K562 (cell line): ENCODE data around the gene HOMEZ.

ENCODE experiments used
- CBFB ChIP-seq: sonication (generic); formaldehyde crosslinking; IDR thresholded peaks from 2 replicates; pipeline ENCODE4 v1.4.0; 2020; ENCODE audit warnings: mild to moderate bottlenecking, missing genetic modification reagents
- FOXM1 ChIP-seq, 2 experiments: fragments of 450-650 bp in 1 of 2; sonication (generic) in 1 of 2; formaldehyde crosslinking in 1 of 2; IDR thresholded peaks; 2 replicates each; pipeline versions ENCODE4 v1.6.1 to v1.9.0; 2017 to 2022; ENCODE audit warnings: low read depth in 2 of 2, mild to moderate bottlenecking in 2 of 2, missing genetic modification reagents in 1 of 2, moderate library complexity in 1 of 2
- FOXP1 ChIP-seq: sonication (generic); formaldehyde crosslinking; IDR thresholded peaks from 2 replicates; pipeline ENCODE4 v1.8.0; 2022; ENCODE audit warnings: mild to moderate bottlenecking, missing genetic modification reagents
- HDAC2 ChIP-seq: fragments of 450-650 bp; IDR thresholded peaks from 2 replicates; pipeline ENCODE4 v1.6.1; 2016; ENCODE audit warnings: mild to moderate bottlenecking
- KDM1A ChIP-seq, 2 experiments: fragments of 450-650 bp; IDR thresholded peaks; 2 replicates each; pipeline ENCODE4 v1.6.1; 2016; ENCODE audit warnings: mild to moderate bottlenecking in 2 of 2
- SIN3A ChIP-seq, 2 experiments: fragments of 150-350 bp in 1 of 2; IDR thresholded peaks; 2 replicates each; pipeline ENCODE4 v1.6.1; 2011 to 2016; ENCODE audit warnings: borderline replicate concordance in 2 of 2, low read depth in 2 of 2, low read length in 2 of 2, mild to moderate bottlenecking in 2 of 2, moderate library complexity in 2 of 2; ENCODE audit not compliant: control insufficient read depth in 1 of 2
- YBX1 ChIP-seq: fragments of 450-650 bp; IDR thresholded peaks from 2 replicates; pipeline ENCODE4 v1.7.1; 2016; ENCODE audit warnings: mild to moderate bottlenecking
- ZNF324 ChIP-seq: fragments of 250-450 bp; sonication (Bioruptor Pico); IDR thresholded peaks from 2 replicates; pipeline ENCODE4 v1.4.0; 2020; ENCODE audit warnings: mild to moderate bottlenecking
- TF ChIP-seq, protein P1 (sequence below), 3 experiments: IDR thresholded peaks in 2 of 3; conservative IDR thresholded peaks in 1 of 3; 2 replicates each; pipeline ENCODE4 v1.5.1; 2011 to 2012; ENCODE audit warnings: low read length in 3 of 3, mild to moderate bottlenecking in 3 of 3, control low read depth in 2 of 3, improper control_type of control experiment in 1 of 3, inconsistent platforms in 1 of 3, low read depth in 1 of 3, mixed read lengths in 1 of 3, moderate library complexity in 1 of 3; ENCODE audit not compliant: insufficient read depth in 2 of 3
- TF ChIP-seq, protein P2 (sequence below): sonication (generic); formaldehyde crosslinking; IDR thresholded peaks from 2 replicates; pipeline ENCODE4 v1.5.0; 2020; ENCODE audit warnings: missing genetic modification reagents
- TF ChIP-seq, protein P3 (sequence below): sonication (generic); formaldehyde crosslinking; IDR thresholded peaks from 2 replicates; pipeline ENCODE4 v1.9.0; 2022; ENCODE audit warnings: mild to moderate bottlenecking, missing genetic modification reagents

DNA sequence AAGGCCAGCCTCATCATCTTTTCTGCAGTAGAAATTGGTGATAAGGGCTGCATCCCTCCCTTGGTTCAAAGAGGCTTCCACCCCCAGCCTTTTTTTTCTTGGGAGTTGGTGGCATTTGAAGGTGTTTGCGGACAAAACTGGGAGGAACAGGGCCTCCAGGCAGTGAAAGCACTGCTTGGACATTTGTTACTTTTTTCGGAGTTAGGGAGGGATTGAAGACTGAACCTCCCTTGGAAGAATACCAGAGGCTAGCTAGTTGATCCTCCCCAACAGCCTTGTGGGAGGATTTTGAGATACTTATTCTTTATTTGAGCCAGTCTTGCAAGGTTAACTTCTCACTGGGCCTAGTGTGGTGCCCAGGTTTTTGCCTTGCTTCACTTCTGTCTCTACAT is 38.5 kb upstream of the HOMEZ start:
- TF ChIP-seq, protein P1, sequence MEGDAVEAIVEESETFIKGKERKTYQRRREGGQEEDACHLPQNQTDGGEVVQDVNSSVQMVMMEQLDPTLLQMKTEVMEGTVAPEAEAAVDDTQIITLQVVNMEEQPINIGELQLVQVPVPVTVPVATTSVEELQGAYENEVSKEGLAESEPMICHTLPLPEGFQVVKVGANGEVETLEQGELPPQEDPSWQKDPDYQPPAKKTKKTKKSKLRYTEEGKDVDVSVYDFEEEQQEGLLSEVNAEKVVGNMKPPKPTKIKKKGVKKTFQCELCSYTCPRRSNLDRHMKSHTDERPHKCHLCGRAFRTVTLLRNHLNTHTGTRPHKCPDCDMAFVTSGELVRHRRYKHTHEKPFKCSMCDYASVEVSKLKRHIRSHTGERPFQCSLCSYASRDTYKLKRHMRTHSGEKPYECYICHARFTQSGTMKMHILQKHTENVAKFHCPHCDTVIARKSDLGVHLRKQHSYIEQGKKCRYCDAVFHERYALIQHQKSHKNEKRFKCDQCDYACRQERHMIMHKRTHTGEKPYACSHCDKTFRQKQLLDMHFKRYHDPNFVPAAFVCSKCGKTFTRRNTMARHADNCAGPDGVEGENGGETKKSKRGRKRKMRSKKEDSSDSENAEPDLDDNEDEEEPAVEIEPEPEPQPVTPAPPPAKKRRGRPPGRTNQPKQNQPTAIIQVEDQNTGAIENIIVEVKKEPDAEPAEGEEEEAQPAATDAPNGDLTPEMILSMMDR (IDR thresholded peaks at IDR 0.05 in 2 of 3, conservative IDR thresholded peaks at IDR 0.05 in 1 of 3; ENCODE audit: insufficient read depth in 2 of 3, low read depth in 1 of 3, low read length in 3 of 3): no peak
- TF ChIP-seq, protein P2, sequence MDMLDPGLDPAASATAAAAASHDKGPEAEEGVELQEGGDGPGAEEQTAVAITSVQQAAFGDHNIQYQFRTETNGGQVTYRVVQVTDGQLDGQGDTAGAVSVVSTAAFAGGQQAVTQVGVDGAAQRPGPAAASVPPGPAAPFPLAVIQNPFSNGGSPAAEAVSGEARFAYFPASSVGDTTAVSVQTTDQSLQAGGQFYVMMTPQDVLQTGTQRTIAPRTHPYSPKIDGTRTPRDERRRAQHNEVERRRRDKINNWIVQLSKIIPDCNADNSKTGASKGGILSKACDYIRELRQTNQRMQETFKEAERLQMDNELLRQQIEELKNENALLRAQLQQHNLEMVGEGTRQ (CRISPR knock-in tag): no peak
- TF ChIP-seq ZNF324 (CRISPR knock-in tag) (no peak), SIN3A (IDR thresholded peaks at IDR 0.05; ENCODE audit: borderline replicate concordance in 2 of 2, control insufficient read depth in 1 of 2, low read depth in 2 of 2, low read length in 2 of 2) (no peak), CBFB (CRISPR knock-in tag) (no peak), HDAC2 (no peak), KDM1A (IDR thresholded peaks at IDR 0.05) (no peak), FOXM1 (IDR thresholded peaks at IDR 0.05; ENCODE audit: low read depth) (no peak), FOXM1 (CRISPR knock-in tag; IDR thresholded peaks at IDR 0.05; ENCODE audit: low read depth) (no peak), FOXP1 (CRISPR knock-in tag) (no peak), YBX1 (no peak)
- TF ChIP-seq, protein P3, sequence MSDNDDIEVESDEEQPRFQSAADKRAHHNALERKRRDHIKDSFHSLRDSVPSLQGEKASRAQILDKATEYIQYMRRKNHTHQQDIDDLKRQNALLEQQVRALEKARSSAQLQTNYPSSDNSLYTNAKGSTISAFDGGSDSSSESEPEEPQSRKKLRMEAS (CRISPR knock-in tag): no peak
